B cell (primary cell): Measurements from ENCODE around the gene TP53TG5. TPM values are rescaled to one million over a fixed set of nuclear protein-coding genes. Genes with fewer than 3 reads are reported as not detected.

Source experiments
- ATAC-seq: fragments of 200-7000 bp; cut with Tn5 transposase; one replicate; pipeline ENCODE4 v1.10.0; 2021; ENCODE audit warnings: low read depth, mild to moderate bottlenecking, moderate number of reproducible peaks, moderate library complexity
- CTCF ChIA-PET: fragments of 350-600 bp; sonication (Branson Sonifier 250); formaldehyde crosslinking; loops from one replicate; lab custom pipeline; 2021; ENCODE audit warnings: antibody characterized with exemption, inconsistent platforms; lab: Charles Lee
- POLR2A ChIA-PET: fragments of 350-600 bp; sonication (Branson Sonifier 250); formaldehyde crosslinking; loops from one replicate; lab custom pipeline; 2021; ENCODE audit warnings: antibody characterized with exemption; lab: Charles Lee
- DNase-seq: peaks from one replicate; pipeline ENCODE4 v3.0.0; 2013
- H2AFZ ChIP-seq: 2 replicates; pipeline ENCODE4 v1.6.1; 2012; ENCODE audit warnings: mild to moderate bottlenecking, low read depth, low read length; ENCODE audit not compliant: insufficient read depth, poor library complexity, severe bottlenecking
- H3K27ac ChIP-seq, 2 donors: 1 replicate in 1 of 2; 2 replicates in 1 of 2; pipeline ENCODE4 v1.5.1; 2012 to 2013; ENCODE audit warnings: low read length in 2 of 2, mild to moderate bottlenecking in 2 of 2, moderate library complexity in 1 of 2
- H3K27me3 ChIP-seq, 4 experiments: fragments of 200-600 bp in 1 of 4; sonication (generic) in 1 of 4; replicated peaks in 1 of 4; 1 replicate in 2 of 4; 2 replicates in 2 of 4; pipeline versions ENCODE4 v1.6.1 to v1.7.0; 2013 to 2016; ENCODE audit warnings: low read length in 3 of 4, mild to moderate bottlenecking in 2 of 4, mixed read lengths in 1 of 4, moderate library complexity in 1 of 4; ENCODE audit not compliant: insufficient read depth in 4 of 4, control insufficient read depth in 3 of 4; ENCODE audit errors: control extremely low read depth in 1 of 4
- H3K36me3 ChIP-seq, 2 experiments: replicated peaks in 1 of 2; 1 replicate in 1 of 2; 2 replicates in 1 of 2; pipeline versions ENCODE4 v1.6.1 to v1.7.1; 2013; ENCODE audit warnings: low read length in 1 of 2; ENCODE audit not compliant: insufficient read depth in 2 of 2, control insufficient read depth in 1 of 2; ENCODE audit errors: control extremely low read depth in 1 of 2, extremely low read depth in 1 of 2
- H3K4me1 ChIP-seq, 2 donors: fragments of 200-600 bp in 1 of 2; sonication (generic) in 1 of 2; 1 replicate in 1 of 2; 2 replicates in 1 of 2; pipeline versions ENCODE4 v1.5.1 to v1.6.1; 2013 to 2017; ENCODE audit warnings: low read length in 2 of 2; ENCODE audit not compliant: control insufficient read depth in 2 of 2, insufficient read depth in 2 of 2
- H3K4me2 ChIP-seq: replicated peaks from 2 replicates; pipeline ENCODE3; 2012; ENCODE audit warnings: mild to moderate bottlenecking, low read depth, low read length; ENCODE audit not compliant: poor library complexity, severe bottlenecking
- H3K4me3 ChIP-seq, 5 experiments: fragments of 200-600 bp in 1 of 5; sonication (generic) in 1 of 5; 1 replicate in 3 of 5; 2 replicates in 2 of 5; pipeline versions ENCODE4 v1.5.1 to v1.7.0; 2011 to 2016; ENCODE audit warnings: low read length in 4 of 5, mild to moderate bottlenecking in 4 of 5, low read depth in 2 of 5, control low read depth in 1 of 5, moderate library complexity in 1 of 5; ENCODE audit not compliant: insufficient read depth in 1 of 5; ENCODE audit errors: control extremely low read depth in 1 of 5, extremely low read depth in 1 of 5
- H3K79me2 ChIP-seq: fragments of 200-600 bp; sonication (generic); one replicate; pipeline ENCODE4 v1.6.0; 2016; ENCODE audit warnings: low read length; ENCODE audit not compliant: control insufficient read depth, insufficient read depth
- H3K9ac ChIP-seq: fragments of 200-600 bp; sonication (generic); 2 replicates; pipeline ENCODE4 v1.6.1; 2017; ENCODE audit warnings: mild to moderate bottlenecking, low read length, moderate library complexity
- H3K9me3 ChIP-seq, 3 donors: one replicate each; pipeline versions ENCODE4 v1.6.1 to v1.7.1; 2013; ENCODE audit warnings: low read length in 2 of 3; ENCODE audit not compliant: control insufficient read depth in 2 of 3, insufficient read depth in 1 of 3; ENCODE audit errors: control extremely low read depth in 1 of 3
- H4K20me1 ChIP-seq: 2 replicates; pipeline ENCODE4 v1.6.0; 2012; ENCODE audit warnings: mild to moderate bottlenecking, low read length; ENCODE audit not compliant: insufficient read depth, control insufficient read depth, poor library complexity, severe bottlenecking
- H3K27ac Mint-ChIP-seq: one replicate; pipeline ENCODE4 v1.8.0; 2021; ENCODE audit warnings: mixed read lengths
- H3K27me3 Mint-ChIP-seq: one replicate; pipeline ENCODE4 v1.8.0; 2021; ENCODE audit warnings: mixed read lengths
- H3K4me1 Mint-ChIP-seq: one replicate; pipeline ENCODE4 v1.8.0; 2021; ENCODE audit warnings: mixed read lengths
- H3K4me3 Mint-ChIP-seq: one replicate; pipeline ENCODE4 v1.8.0; 2021; ENCODE audit warnings: mixed read lengths
- H3K9me3 Mint-ChIP-seq: one replicate; pipeline ENCODE4 v1.8.0; 2022; ENCODE audit warnings: mixed read lengths; ENCODE audit not compliant: insufficient read depth
- CTCF ChIP-seq: fragments of 200-600 bp; IDR thresholded peaks from one replicate; pipeline ENCODE4 v1.8.0; 2022; ENCODE audit warnings: antibody characterized with exemption, mild to moderate bottlenecking
- EZH2 ChIP-seq: IDR thresholded peaks from 2 replicates; pipeline ENCODE4 v1.6.1; 2012; ENCODE audit warnings: borderline replicate concordance, low read depth, mild to moderate bottlenecking, moderate library complexity, low read length; ENCODE audit not compliant: insufficient read depth, poor library complexity, severe bottlenecking
- WGBS: methylation state at CpG from one replicate; pipeline ENCODE4 v1.1.5; 2013; ENCODE audit warnings: missing lambda C conversion rate; ENCODE audit not compliant: insufficient coverage; 5-methylcytosine and 5-hydroxymethylcytosine counted together
- intact Hi-C: fragments of 100-400 bp; cut with micrococcal nuclease; formaldehyde crosslinking; loops from one replicate; pipeline ENCODE4 v1.10.0; 2022
- polyA plus RNA-seq: library from polyadenylated mRNA; depleted of rRNA; stranded (reverse); fragments of >200 nt; gene quantifications from 2 replicates; pipeline ENCODE4 v1.2.3, GENCODE V29; 2012
- total RNA-seq, 2 donors: library from RNA; stranded (reverse); fragments of 120-200 nt in 1 of 2; gene quantifications; 1 replicate in 1 of 2; 2 replicates in 1 of 2; pipeline versions ENCODE4 v1.2.3 to v1.2.4, GENCODE V29; 2013 to 2022

TP53TG5 gene
- total and polyA plus RNA-seq, 2 donors (not counting 1 experiment from before 2014, with no cell fraction given): not detected

GRCh38 chr20:45373353-45374100, 4.6 kb downstream of the TP53TG5 start:
- ChIA-PET POLR2A (interaction anchor here (0.9 to 4.8 kb wide), 6 partner anchors 8 to 63 kb away, joined by 3 to 38 read pairs (median 6); partner anchors contain the start of genes PIGT and SYS1), CTCF (interaction anchor here (0.8 to 20.6 kb wide), 29 partner anchors 9 to 787 kb away, joined by 3 to 814 read pairs (median 6); partner anchors contain the start of genes DBNDD2, PIGT, SYS1 and WFDC2)
- ATAC-seq: peak; percentile 92
- Histone ChIP-seq H2AFZ (peak overlapping the region; percentile 41), H3K9me3 (no peaks in the 10 kb centered on the region), H3K36me3 (peaks cover 0 to 13% of the 10 kb centered on the region in 2 experiments), H3K9ac (peak overlapping the region; percentile 62), H3K4me2 (peak overlapping the region; percentile 85), H3K27ac (peak overlapping the region in 1 of 2 donors; percentile 73), H3K4me1 (peaks cover 48 to 57% of the 10 kb centered on the region in 2 donors), H3K79me2 (peaks cover 62% of the 10 kb centered on the region), H3K4me3 (peak overlapping the region; percentile 42 to 64 (median 54)), H3K27me3 (no peaks in the 10 kb centered on the region), H4K20me1 (peaks cover 50% of the 10 kb centered on the region)
- Mint-ChIP-seq H3K9me3 (no peaks in the 10 kb centered on the region), H3K4me3 (peak overlapping the region; percentile 96), H3K27ac (peak overlapping the region; percentile 86), H3K27me3 (no peaks in the 10 kb centered on the region), H3K4me1 (peaks cover 56% of the 10 kb centered on the region)
- peak; percentile 88 for DNase-seq
- intact Hi-C loops: loop anchor here (1.0 kb wide), 2 partner anchors 10 to 64 kb away; partner anchors contain the start of gene SYS1
- WGBS: under 1% methylated on average over 22 of the region's 38 CpGs
- TF ChIP-seq CTCF (peak; percentile 90), EZH2 (no peak)
